ENCODE data around the gene TAAR5. TPM values are rescaled to one million over a fixed set of nuclear protein-coding genes. Genes with fewer than 3 reads are reported as not detected.

Gene TAAR5
- total RNA-seq, 2 donors from 2014 or later: not detected

GRCh38 chr6:132548746-132549463 is 40.6 kb downstream of the TAAR5 start:
- Histone ChIP-seq H3K27ac (no peak overlapping the region), H3K4me3 (no peak overlapping the region), H3K4me1 (replicated peaks) (no peaks in the 10 kb centered on the region), H3K27me3 (replicated peaks; ENCODE audit: insufficient read depth) (no peaks in the 10 kb centered on the region), H3K9me3 (no peaks in the 10 kb centered on the region), H3K36me3 (no peaks in the 10 kb centered on the region)
- 90% methylated on average over 4 of the region's 4 CpGs for WGBS
- DNase-seq (ENCODE audit: low spot score): no peak
- intact Hi-C loops (cut with DNase I): no loop called here
- TF ChIP-seq, protein P1, sequence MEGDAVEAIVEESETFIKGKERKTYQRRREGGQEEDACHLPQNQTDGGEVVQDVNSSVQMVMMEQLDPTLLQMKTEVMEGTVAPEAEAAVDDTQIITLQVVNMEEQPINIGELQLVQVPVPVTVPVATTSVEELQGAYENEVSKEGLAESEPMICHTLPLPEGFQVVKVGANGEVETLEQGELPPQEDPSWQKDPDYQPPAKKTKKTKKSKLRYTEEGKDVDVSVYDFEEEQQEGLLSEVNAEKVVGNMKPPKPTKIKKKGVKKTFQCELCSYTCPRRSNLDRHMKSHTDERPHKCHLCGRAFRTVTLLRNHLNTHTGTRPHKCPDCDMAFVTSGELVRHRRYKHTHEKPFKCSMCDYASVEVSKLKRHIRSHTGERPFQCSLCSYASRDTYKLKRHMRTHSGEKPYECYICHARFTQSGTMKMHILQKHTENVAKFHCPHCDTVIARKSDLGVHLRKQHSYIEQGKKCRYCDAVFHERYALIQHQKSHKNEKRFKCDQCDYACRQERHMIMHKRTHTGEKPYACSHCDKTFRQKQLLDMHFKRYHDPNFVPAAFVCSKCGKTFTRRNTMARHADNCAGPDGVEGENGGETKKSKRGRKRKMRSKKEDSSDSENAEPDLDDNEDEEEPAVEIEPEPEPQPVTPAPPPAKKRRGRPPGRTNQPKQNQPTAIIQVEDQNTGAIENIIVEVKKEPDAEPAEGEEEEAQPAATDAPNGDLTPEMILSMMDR (IDR thresholded peaks at IDR 0.05): no peak
- no peak for TF ChIP-seq POLR2AphosphoS5 (IDR thresholded peaks at IDR 0.05)
- no peak for TF ChIP-seq POLR2A (IDR thresholded peaks at IDR 0.05)

DNA sequence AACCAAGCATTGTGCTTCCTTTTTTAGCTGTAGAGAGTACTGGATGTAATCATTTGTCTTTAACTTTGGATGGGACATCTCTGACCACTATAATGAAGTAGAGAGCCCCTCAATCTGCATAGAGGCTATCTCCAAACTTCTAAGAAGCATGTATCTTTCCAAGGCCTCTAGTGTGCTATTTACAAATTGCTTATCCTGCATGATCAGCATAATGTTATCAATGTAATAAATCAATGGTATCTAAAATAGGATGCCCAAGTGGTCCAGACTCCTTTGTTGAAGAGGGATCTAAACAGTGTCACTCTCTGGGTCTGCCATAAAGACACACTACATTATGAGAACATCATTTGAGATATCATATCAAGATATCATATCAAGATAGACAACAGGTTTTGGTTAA is 44.7 kb downstream of the TAAR5 start:
- TF ChIP-seq POLR2A (IDR thresholded peaks at IDR 0.05) (no peak), POLR2AphosphoS5 (IDR thresholded peaks at IDR 0.05) (no peak)
- TF ChIP-seq, protein P1 (IDR thresholded peaks at IDR 0.05): no peak
- Histone ChIP-seq H3K4me1 (replicated peaks) (no peaks in the 10 kb centered on the region), H3K9me3 (no peaks in the 10 kb centered on the region), H3K4me3 (no peak overlapping the region), H3K27me3 (replicated peaks; ENCODE audit: insufficient read depth) (no peaks in the 10 kb centered on the region), H3K27ac (no peak overlapping the region), H3K36me3 (no peaks in the 10 kb centered on the region)
- DNase-seq (ENCODE audit: low spot score): no peak
- intact Hi-C loops (cut with DNase I): no loop called here

Small RNA genes lying within 50 kb of the gene (small RNA-seq; reads per million reads assigned to genes)
- gene TAAR7P: 0 reads per million in 2 donors

Other genes with a start within 250 kb of the TAAR5 start
- 1 to 10 TPM; 4.0 to 5.5 TPM for gene MOXD1, start 188.3 kb downstream of the TAAR5 start, total RNA-seq
- gene STX7, start 76.6 kb downstream of the TAAR5 start, total RNA-seq: 10 to 100 TPM; 17.6 to 27.1 TPM
- not detected for gene TAAR9, start 51.5 kb downstream of the TAAR5 start, total RNA-seq
- gene TAAR8, start 37.1 kb downstream of the TAAR5 start, total RNA-seq: not detected
- not detected for gene TAAR6, start 19.4 kb downstream of the TAAR5 start, total RNA-seq
- gene TAAR2, start 34.5 kb upstream of the TAAR5 start, total RNA-seq: not detected
- gene TAAR1, start 69.4 kb upstream of the TAAR5 start, total RNA-seq: not detected
- gene VNN1, start 124.3 kb upstream of the TAAR5 start, total RNA-seq: under 1 TPM; 0.32 to 0.34 TPM
- 1 to 10 TPM in 1 of 2 donors, not detected in 1; 1.5 TPM for gene VNN2, start 168.2 kb upstream of the TAAR5 start, total RNA-seq
- gene SLC18B1, start 208.9 kb upstream of the TAAR5 start, total RNA-seq: 1 to 10 TPM; 5.4 to 7.7 TPM
- gene RPS12, start 224.8 kb upstream of the TAAR5 start, total RNA-seq: 1,000 to 10,000 TPM in 1 of 2 donors, 100 to 1,000 TPM in 1; 943 to 2,133 TPM

All from prostate gland (tissue), 2 donors.